ENCODE measurements around the gene ETFBKMT.

DNA sequence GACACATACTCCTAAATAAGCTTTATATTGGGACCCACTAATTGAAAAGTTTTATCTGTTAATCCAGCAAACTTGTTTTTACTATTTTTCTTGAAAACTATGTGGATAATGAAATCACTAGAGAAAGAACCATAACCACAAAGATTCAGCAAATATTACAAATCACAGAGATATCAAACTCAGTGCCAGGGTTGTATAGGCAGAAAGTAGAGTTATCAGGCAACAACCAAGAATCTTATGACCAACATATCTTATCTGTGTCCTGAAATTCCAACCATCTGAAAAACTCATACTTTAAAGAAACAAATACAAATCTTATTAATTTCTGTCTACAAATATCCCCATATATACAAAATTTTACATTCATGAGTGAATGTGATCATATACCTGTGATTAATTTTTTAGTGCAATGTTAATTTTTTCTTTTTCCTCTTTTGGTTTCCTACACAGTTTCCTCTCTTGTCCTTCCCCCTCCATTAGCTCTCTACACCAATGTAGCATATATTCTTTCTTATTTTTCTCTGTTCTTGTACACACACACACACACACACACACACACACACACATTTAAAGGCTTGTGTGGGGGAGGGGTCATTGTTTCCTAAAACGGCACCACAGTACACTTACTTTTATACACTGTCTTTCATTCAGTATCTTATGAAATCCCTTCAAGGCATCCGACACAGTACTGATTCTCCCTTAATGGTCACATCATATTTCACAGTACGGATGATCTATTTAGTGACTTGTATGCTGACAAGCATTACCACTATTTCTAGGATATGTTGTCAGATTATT is 50.7 kb downstream of the ETFBKMT start:
- TF ChIP-seq, protein P1, sequence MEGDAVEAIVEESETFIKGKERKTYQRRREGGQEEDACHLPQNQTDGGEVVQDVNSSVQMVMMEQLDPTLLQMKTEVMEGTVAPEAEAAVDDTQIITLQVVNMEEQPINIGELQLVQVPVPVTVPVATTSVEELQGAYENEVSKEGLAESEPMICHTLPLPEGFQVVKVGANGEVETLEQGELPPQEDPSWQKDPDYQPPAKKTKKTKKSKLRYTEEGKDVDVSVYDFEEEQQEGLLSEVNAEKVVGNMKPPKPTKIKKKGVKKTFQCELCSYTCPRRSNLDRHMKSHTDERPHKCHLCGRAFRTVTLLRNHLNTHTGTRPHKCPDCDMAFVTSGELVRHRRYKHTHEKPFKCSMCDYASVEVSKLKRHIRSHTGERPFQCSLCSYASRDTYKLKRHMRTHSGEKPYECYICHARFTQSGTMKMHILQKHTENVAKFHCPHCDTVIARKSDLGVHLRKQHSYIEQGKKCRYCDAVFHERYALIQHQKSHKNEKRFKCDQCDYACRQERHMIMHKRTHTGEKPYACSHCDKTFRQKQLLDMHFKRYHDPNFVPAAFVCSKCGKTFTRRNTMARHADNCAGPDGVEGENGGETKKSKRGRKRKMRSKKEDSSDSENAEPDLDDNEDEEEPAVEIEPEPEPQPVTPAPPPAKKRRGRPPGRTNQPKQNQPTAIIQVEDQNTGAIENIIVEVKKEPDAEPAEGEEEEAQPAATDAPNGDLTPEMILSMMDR (conservative IDR thresholded peaks at IDR 0.05 in 1 of 2, IDR thresholded peaks at IDR 0.05 in 1 of 2; ENCODE audit: extremely low read depth in 1 of 2, insufficient read depth in 1 of 2, low read depth in 1 of 2, low read length in 2 of 2) = no peak
- TF ChIP-seq EZH2 (IDR thresholded peaks at IDR 0.05; ENCODE audit: borderline replicate concordance, low read length) = no peak

Measured in mammary epithelial cell (primary cell).